T-helper 2 cell treated with Interferon-gamma antibody and Interleukin-4, amounts not matched to agents 5 μg/mL and 100 μg/mL, for 36 hours (primary cell): Measurements from ENCODE around the gene CASK.
A peak's percentile ranks its signal among the peaks of the same experiment; 100 is the strongest.
"Not testable (repeated sequence)": the region's sequence is repeated elsewhere in the genome, so short reads cannot be mapped to it uniquely, and the experiment has no call there.

Experiments
- DNase-seq: peaks from one replicate; pipeline ENCODE4 v3.0.0; 2021; ENCODE audit warnings: low spot score
- H3K27ac Mint-ChIP-seq: one replicate; pipeline ENCODE4 v1.8.0; 2021; ENCODE audit warnings: mild to moderate bottlenecking, mixed read lengths
- H3K27me3 Mint-ChIP-seq: one replicate; pipeline ENCODE4 v1.8.0; 2021; ENCODE audit warnings: low read depth, mixed read lengths
- H3K36me3 Mint-ChIP-seq: one replicate; pipeline ENCODE4 v1.8.0; 2021; ENCODE audit warnings: low read depth, mixed read lengths
- H3K4me1 Mint-ChIP-seq: one replicate; pipeline ENCODE4 v1.8.0; 2021; ENCODE audit warnings: low read depth, mixed read lengths
- H3K4me3 Mint-ChIP-seq: one replicate; pipeline ENCODE4 v1.8.0; 2022; ENCODE audit warnings: mild to moderate bottlenecking, moderate library complexity, mixed read lengths
- H3K9me3 Mint-ChIP-seq: one replicate; pipeline ENCODE4 v1.8.0; 2021; ENCODE audit warnings: mixed read lengths

The CASK gene

DNA sequence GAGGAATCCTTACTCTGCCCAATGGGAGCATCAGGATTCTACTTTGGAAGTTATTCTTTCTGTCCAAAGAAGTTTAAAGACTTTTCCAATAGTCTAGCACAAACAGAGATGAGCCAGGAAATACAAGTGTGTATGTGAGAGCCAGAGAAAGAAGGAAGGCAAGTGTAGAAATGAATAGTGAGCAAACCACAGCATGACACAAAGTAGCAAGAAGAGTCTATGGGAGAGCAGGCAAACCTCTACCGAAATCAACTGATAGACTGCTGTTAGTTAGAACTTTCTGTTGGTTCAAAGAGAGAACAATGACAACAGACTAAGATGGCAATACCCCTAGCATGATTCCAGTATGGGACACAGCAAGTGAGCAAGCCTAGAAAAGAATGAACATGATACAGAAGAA is 250.7 kb downstream of the CASK start:
- H3K27ac Mint-ChIP-seq = no peak overlapping the region
- H3K4me1 Mint-ChIP-seq = peaks cover 24% of the 10 kb centered on the region
- no peaks in the 10 kb centered on the region for H3K27me3 Mint-ChIP-seq
- no peak overlapping the region for H3K4me3 Mint-ChIP-seq
- no peak for DNase-seq
- H3K36me3 Mint-ChIP-seq = peaks cover 29% of the 10 kb centered on the region
- H3K9me3 Mint-ChIP-seq = no peaks in the 10 kb centered on the region

DNA sequence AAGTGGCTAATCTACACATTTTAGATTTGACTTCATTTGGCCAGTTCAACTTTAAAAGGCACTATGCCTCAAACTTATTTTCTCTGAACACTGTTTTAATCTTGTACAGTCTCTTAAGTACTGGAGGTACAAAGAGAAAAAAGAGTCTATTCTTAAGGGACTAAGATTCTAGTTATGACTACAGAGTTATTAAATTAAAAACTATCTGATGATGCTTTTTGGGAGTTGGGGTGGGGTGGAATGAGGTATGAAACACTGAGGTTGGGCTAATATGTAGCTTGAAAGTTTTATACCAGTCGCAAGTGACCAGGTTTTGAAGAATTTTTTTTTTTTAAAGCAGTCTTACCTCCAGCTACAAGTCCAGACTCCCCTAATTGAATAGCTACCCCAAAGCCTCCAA is 252.3 kb downstream of the CASK start:
- Mint-ChIP-seq H3K27ac (no peak overlapping the region), H3K4me3 (no peak overlapping the region), H3K27me3 (no peaks in the 10 kb centered on the region), H3K9me3 (no peaks in the 10 kb centered on the region), H3K36me3 (peaks cover 26% of the 10 kb centered on the region), H3K4me1 (peaks cover 32% of the 10 kb centered on the region)
- DNase-seq = no peak

DNA sequence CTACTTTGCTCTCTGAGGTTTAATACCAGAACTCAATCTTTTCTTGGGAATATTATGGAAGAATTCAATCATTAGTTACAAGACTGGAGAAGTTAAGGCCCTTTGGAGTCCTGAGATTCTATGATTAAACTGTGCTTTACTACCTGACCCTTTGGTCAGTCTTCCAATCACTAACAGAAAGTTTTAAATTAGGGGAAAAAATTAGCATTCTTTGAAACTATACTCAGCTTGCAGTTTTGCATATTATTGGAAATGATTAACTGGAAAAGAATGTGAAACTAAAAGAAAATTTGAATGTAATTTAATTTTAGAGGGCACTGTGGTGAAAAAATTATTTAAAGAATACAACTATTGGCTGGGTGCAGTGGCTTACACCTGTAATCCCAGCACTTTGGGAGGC is 253.2 kb downstream of the CASK start:
- H3K4me1 Mint-ChIP-seq = peaks cover 33% of the 10 kb centered on the region
- no peaks in the 10 kb centered on the region for H3K9me3 Mint-ChIP-seq
- no peak for DNase-seq
- H3K27me3 Mint-ChIP-seq = no peaks in the 10 kb centered on the region
- peaks cover 28% of the 10 kb centered on the region for H3K36me3 Mint-ChIP-seq
- H3K4me3 Mint-ChIP-seq = no peak overlapping the region
- no peak overlapping the region for H3K27ac Mint-ChIP-seq

DNA sequence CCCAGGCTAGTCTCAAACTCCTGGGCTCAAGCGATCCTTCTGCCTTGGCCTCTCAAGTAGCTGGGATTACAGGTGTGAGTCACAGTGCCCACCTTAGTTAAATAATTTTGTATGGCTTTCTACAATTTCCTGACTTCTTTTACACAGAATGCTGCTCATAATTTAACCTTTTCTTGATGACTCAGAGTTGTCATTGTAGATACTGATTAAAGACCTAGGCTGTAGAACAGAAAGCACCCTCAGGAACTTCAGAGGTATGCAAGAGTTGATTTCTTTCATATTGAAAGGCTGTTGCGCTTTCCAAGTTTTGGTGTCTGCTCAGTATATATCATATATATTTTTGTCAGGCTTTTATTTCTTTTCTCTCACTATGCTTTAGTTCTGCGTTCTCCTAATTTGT is 255.7 kb downstream of the CASK start:
- Mint-ChIP-seq H3K4me3 (no peak overlapping the region), H3K9me3 (no peaks in the 10 kb centered on the region), H3K36me3 (peaks cover 26% of the 10 kb centered on the region), H3K27me3 (no peaks in the 10 kb centered on the region), H3K4me1 (peaks cover 25% of the 10 kb centered on the region), H3K27ac (peak overlapping the region; percentile 65)
- no peak for DNase-seq

DNA sequence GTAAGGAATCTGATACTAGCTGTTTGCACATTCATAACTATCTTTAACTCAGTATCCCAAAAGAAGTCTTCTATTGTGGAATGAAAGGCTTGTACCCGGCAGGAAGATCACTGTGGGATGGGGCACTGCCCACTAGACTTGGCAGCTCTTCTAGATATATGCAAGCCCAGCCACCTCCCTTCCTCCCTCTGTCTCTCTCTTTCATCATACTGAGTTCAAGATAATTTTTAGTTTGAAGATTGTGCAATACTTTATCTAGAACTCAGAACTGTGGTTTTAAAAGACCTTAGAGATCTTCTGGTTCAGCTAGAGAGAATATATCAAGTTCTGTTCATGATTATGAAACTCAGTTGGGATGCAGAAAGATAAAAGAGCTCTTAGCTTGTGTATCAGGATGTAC is 257.1 kb downstream of the CASK start:
- H3K4me1 Mint-ChIP-seq = peaks cover 22% of the 10 kb centered on the region
- H3K36me3 Mint-ChIP-seq = peaks cover 20% of the 10 kb centered on the region
- H3K4me3 Mint-ChIP-seq = peak overlapping the region; percentile 32
- peak; percentile 5 for DNase-seq
- no peaks in the 10 kb centered on the region for H3K27me3 Mint-ChIP-seq
- H3K9me3 Mint-ChIP-seq = no peaks in the 10 kb centered on the region
- H3K27ac Mint-ChIP-seq = peak overlapping the region; percentile 65

DNA sequence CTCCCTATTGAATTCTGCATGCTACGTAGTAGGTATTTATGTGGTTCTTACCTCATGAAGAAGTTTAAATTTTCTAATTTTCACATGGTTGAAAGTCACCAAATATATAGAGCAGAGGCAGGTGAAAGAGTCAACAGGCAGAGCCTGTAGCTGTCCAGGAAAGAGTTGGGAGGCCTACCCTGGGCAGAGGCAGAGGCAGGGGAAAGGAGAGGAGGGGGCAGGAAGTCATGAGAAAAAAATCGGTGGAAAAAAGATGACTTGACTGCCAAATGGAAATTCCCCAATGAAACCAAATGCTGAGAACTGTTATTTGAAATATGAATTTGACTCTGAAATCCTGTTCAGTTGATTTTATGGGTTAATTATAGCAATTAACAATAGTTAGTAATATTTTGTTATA is 257.7 kb downstream of the CASK start:
- peaks cover 22% of the 10 kb centered on the region for H3K4me1 Mint-ChIP-seq
- H3K27me3 Mint-ChIP-seq = no peaks in the 10 kb centered on the region
- H3K27ac Mint-ChIP-seq = peak overlapping the region; percentile 24
- no peaks in the 10 kb centered on the region for H3K9me3 Mint-ChIP-seq
- no peak overlapping the region for H3K4me3 Mint-ChIP-seq
- DNase-seq = no peak
- H3K36me3 Mint-ChIP-seq = peaks cover 17% of the 10 kb centered on the region

DNA sequence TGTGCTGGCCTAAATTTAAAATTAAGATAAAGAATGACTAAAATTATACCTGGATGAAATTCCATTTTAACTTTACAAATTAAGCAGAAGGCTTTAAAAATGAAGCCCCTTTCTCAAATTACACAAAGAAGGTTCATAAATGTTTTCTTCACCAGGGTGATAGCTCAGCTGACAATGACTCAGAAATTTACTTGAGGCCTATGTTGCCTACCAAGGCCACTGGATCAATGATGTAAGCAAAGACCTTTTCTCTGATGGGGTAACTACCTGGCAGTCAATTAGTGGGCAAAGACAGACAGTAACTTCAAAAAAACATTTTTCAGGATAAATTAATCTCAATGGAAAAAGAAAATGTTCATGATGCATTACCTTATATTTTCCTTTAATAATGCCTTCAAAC is 258.4 kb downstream of the CASK start:
- Mint-ChIP-seq H3K36me3 (peaks cover 17% of the 10 kb centered on the region), H3K27me3 (no peaks in the 10 kb centered on the region), H3K27ac (no peak overlapping the region), H3K4me1 (peaks cover 22% of the 10 kb centered on the region), H3K4me3 (no peak overlapping the region), H3K9me3 (no peaks in the 10 kb centered on the region)
- no peak for DNase-seq

DNA sequence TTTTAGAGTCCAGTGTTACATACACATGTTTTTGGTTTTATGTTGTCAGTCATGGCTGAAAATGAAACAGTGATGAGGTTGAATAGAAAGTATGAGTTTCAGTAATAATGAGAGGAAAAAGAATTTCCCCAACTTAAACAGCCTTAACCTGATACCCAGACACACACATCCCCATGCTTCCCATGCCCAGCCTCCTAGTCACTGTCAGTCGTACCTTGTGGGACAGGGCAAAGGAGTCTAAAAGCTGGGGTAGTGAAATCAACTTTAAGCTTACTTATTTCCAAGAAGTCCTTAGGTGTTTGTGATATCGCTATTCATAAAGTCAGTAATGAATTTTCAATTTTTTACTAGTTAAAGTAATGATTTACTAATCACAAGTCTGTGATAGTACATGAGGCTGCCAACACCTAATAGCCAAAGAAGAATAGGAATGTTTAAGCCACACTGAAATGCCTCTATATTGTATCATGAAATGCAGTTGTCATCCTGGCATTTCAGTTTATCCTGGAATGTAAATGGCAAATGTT is 258.9 kb downstream of the CASK start:
- peak; percentile 17 for DNase-seq
- Mint-ChIP-seq H3K9me3 (no peaks in the 10 kb centered on the region), H3K36me3 (peaks cover 14% of the 10 kb centered on the region), H3K4me1 (peaks cover 22% of the 10 kb centered on the region), H3K27ac (no peak overlapping the region), H3K4me3 (no peak overlapping the region), H3K27me3 (no peaks in the 10 kb centered on the region)

DNA sequence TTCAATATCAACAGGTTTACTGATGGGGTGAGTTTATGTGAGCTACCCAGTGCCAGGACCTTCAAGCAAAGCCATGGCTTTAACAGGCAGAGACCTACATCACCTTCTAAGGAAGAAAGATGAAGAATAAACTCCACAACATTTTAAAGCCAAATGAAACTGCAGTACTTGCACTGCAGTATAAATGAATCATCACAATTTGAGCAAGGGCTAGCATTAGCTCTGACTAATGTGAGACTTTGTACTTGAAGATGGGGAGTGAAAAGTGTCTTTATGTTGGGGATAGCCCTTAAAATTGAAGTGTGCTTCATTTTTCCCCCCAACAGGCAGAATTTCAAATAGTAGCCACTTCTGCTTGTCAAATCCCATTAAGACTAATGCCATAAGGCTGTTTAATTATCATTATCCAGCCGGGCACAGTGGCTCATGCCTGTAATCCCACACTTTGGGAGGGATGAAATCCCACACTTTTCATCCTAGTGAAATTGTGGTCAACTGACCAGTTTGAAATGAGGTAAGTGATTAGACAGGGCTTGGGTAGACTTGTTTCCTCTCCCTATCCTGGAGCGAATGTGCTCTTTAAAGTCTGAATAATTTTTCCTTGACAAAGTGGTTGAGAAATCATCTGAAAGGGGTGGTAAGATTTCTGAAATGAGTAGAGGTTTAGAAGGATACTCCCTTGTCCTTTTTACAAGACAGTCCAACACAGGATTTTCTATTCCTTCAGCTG is 261.8 kb downstream of the CASK start:
- Mint-ChIP-seq H3K27ac (no peak overlapping the region), H3K4me1 (peaks cover 20% of the 10 kb centered on the region), H3K27me3 (no peaks in the 10 kb centered on the region), H3K4me3 (no peak overlapping the region), H3K9me3 (no peaks in the 10 kb centered on the region), H3K36me3 (peaks cover 26% of the 10 kb centered on the region)
- DNase-seq = no peak

DNA sequence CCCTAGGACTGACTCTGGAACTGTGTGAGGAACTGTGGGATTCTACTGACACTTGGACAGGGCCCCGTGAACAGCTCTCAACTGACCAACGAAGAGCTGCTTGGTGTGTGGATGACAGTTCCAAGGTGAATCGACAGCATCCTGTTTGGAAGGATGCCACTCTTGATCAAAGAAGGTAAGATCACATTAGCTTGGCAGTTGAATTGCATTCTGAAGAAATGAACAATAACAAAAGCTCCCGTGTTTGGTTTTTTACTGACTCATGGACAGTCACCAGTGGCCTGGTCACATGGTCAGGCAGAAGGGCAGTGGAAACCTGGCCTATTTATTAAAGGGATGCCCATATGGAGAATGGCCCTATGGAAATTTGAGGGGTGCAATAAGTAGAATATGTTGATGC is 267.7 kb downstream of the CASK start:
- Mint-ChIP-seq H3K9me3 (no peaks in the 10 kb centered on the region), H3K36me3 (peaks cover 41% of the 10 kb centered on the region), H3K4me1 (peaks cover 8% of the 10 kb centered on the region), H3K4me3 (no peak overlapping the region), H3K27me3 (no peaks in the 10 kb centered on the region), H3K27ac (no peak overlapping the region)
- no peak for DNase-seq

DNA sequence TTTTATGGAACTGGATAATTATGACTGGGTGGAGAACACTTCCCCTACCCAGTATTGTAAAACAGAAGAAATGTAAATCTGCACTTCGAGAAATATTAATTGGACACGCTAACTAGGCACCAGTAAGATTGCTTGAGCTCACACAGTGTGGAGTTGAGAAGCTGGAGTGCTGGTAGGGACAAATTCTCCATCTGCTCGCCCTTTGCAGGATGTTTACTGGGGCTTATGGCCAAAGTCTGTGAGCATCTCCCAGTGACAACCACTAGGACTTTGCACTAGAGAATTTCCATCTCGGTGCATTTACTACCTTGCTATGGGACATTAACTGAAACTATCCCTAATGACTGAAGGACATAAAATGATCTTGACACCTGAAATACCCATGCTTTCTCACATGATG is 268.3 kb downstream of the CASK start:
- H3K9me3 Mint-ChIP-seq = no peaks in the 10 kb centered on the region
- H3K36me3 Mint-ChIP-seq = peaks cover 41% of the 10 kb centered on the region
- no peak overlapping the region for H3K27ac Mint-ChIP-seq
- no peak for DNase-seq
- H3K4me3 Mint-ChIP-seq = no peak overlapping the region
- peaks cover 8% of the 10 kb centered on the region for H3K4me1 Mint-ChIP-seq
- no peaks in the 10 kb centered on the region for H3K27me3 Mint-ChIP-seq

DNA sequence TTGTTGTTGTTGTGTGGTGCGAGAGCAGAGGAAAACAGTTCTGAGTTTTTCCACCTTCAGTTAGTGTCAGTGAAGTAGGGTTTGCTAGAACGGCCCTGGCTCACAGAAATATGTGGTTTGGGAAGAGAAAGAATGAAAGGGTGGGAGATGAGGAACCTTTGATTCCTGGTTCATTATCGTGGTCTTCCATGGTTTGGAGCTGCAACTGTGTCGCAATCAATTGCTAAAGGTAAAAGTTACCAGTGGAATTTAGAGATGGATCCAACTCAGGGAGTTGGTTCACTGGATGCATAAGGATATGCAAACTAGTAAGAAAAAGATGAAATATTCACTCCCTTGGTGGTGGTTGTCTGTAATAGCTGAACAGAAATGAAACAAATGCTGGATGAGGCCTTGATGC is 270.2 kb downstream of the CASK start:
- peaks cover 44% of the 10 kb centered on the region for H3K36me3 Mint-ChIP-seq
- no peak overlapping the region for H3K27ac Mint-ChIP-seq

DNA sequence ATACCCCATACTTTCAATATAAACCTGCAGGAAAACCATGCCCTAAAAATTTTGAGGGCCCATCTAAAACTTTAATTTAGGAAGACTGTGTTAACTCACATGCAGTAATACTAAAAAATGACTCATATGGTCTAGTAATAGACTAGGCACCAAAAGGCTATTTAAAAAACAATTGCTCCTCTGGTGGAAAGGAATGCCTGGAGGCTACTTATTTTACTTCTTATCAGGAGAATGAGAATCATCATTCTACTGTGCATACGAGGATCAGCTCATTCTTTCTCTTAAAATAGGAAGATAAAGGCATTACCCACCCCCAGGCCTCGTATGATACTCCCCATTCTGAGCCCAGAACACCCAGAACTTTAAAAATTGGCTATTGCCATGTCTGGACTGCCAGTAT is 277.2 kb downstream of the CASK start:
- H3K4me1 Mint-ChIP-seq, DNase-seq, H3K4me3 Mint-ChIP-seq, H3K27me3 Mint-ChIP-seq, H3K27ac Mint-ChIP-seq: not testable (repeated sequence)
- Mint-ChIP-seq H3K36me3 (peaks cover 37% of the 10 kb centered on the region), H3K9me3 (peaks cover 31% of the 10 kb centered on the region)

More for the DNA sequence above, 270.2 kb downstream of the CASK start:
- Mint-ChIP-seq H3K4me3 (no peak overlapping the region), H3K4me1 (peaks cover under 1% of the 10 kb centered on the region), H3K9me3 (peaks cover 10% of the 10 kb centered on the region), H3K27me3 (no peaks in the 10 kb centered on the region)
- DNase-seq = no peak

DNA sequence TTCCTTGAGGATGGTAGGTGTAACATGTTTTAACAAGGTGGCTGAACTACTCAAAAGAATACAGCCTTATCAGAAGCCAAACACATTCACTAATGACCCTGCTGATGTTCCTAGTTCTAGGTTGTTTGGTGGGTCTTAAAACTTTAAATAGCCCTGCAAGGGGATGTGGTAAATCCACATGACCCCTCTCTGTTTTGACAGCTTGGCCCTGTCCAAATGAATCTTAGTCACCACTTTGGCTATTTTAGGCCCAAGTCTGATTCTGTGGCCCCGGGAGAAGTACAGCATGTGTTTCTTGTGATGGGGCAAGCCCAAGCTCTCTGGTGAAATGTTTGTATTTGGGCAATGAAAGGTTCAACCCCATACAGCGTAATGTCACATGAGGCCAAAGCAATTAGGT is 289.1 kb downstream of the CASK start:
- peaks cover 7% of the 10 kb centered on the region for H3K36me3 Mint-ChIP-seq
- no peaks in the 10 kb centered on the region for H3K9me3 Mint-ChIP-seq
- no peak overlapping the region for H3K4me3 Mint-ChIP-seq
- no peaks in the 10 kb centered on the region for H3K27me3 Mint-ChIP-seq
- no peaks in the 10 kb centered on the region for H3K4me1 Mint-ChIP-seq
- DNase-seq = no peak
- H3K27ac Mint-ChIP-seq = no peak overlapping the region

DNA sequence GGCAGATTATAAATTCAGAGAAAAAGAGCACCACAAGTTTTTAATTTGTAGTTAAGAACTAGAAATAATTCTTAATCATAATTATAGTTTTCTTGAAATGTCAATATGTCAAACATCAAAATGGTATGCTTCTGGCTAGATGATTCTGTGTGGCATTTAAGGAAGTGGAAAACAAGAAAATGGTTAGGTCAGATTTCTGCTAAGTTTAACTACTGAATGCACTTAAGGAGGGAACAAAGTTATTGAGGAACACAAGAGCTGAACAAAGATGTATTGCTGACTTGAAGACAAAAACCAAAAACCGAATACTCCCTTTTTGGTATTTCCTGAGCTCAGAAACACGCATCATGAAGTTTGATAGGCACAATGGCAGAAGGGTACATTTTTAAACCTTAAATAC is 293.3 kb downstream of the CASK start:
- Mint-ChIP-seq H3K36me3 (peaks cover 6% of the 10 kb centered on the region), H3K27me3 (no peaks in the 10 kb centered on the region), H3K4me3 (no peak overlapping the region), H3K27ac (no peak overlapping the region), H3K4me1 (no peaks in the 10 kb centered on the region), H3K9me3 (no peaks in the 10 kb centered on the region)
- DNase-seq = no peak
